Right lobe of liver (tissue), 4 donors: ENCODE measurements around the gene CUEDC2.

Experiments used
- POLR2A ChIP-seq: fragments of 450-650 bp; IDR thresholded peaks from one replicate; pipeline ENCODE4 v1.6.1; 2017; ENCODE audit warnings: antibody characterized with exemption, mild to moderate bottlenecking
- TF ChIP-seq, protein P1 (sequence below), 4 donors: fragments of 200-600 bp in 3 of 4; fragments of 450-650 bp in 1 of 4; IDR thresholded peaks; one replicate each; pipeline versions ENCODE4 v1.5.1 to v1.8.0; 2016 to 2022; ENCODE audit warnings: antibody characterized with exemption in 4 of 4, mild to moderate bottlenecking in 2 of 4
- donor health status: DM: no; HTN: no; CAD: no.
- donor health status: DM: no; HTN: no; CAD: no.
- donor health status: DM: no; HTN: yes; CAD: no.

GRCh38 chr10:102408131-102408727 lies 24.1 kb downstream of the CUEDC2 start:
- TF ChIP-seq, protein P1, sequence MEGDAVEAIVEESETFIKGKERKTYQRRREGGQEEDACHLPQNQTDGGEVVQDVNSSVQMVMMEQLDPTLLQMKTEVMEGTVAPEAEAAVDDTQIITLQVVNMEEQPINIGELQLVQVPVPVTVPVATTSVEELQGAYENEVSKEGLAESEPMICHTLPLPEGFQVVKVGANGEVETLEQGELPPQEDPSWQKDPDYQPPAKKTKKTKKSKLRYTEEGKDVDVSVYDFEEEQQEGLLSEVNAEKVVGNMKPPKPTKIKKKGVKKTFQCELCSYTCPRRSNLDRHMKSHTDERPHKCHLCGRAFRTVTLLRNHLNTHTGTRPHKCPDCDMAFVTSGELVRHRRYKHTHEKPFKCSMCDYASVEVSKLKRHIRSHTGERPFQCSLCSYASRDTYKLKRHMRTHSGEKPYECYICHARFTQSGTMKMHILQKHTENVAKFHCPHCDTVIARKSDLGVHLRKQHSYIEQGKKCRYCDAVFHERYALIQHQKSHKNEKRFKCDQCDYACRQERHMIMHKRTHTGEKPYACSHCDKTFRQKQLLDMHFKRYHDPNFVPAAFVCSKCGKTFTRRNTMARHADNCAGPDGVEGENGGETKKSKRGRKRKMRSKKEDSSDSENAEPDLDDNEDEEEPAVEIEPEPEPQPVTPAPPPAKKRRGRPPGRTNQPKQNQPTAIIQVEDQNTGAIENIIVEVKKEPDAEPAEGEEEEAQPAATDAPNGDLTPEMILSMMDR (IDR thresholded peaks at IDR 0.05): no peak
- no peak for TF ChIP-seq POLR2A
